Measurements from ENCODE around the gene IMPA2. TPM values are rescaled to one million over a fixed set of nuclear protein-coding genes. Genes with fewer than 3 reads are reported as not detected.

IMPA2 gene
- total RNA-seq, 1 donor = 83.7 TPM

- no peak for DNase-seq (ENCODE audit: low read depth in 2 of 3, low spot score in 2 of 3)
Measured at GRCh38 chr18:12005538-12006487, 24.5 kb downstream of the IMPA2 start.

- DNase-seq (ENCODE audit: low read depth in 2 of 3, low spot score in 2 of 3) = no peak
Measured at GRCh38 chr18:12006488-12006840, 25.2 kb downstream of the IMPA2 start.

- DNase-seq (ENCODE audit: low read depth in 2 of 3, low spot score in 2 of 3) = no peak
Measured at GRCh38 chr18:12007063-12007462, 25.8 kb downstream of the IMPA2 start.

- DNase-seq (ENCODE audit: low read depth in 2 of 3, low spot score in 2 of 3) = no peak
Measured at GRCh38 chr18:12008181-12008767, 27.0 kb downstream of the IMPA2 start.

- DNase-seq (ENCODE audit: low read depth in 2 of 3, low spot score in 2 of 3) = no peak
Measured at GRCh38 chr18:12008842-12009580, 27.7 kb downstream of the IMPA2 start.

- DNase-seq (ENCODE audit: low read depth in 2 of 3, low spot score in 2 of 3) = no peak
Measured at GRCh38 chr18:12009581-12010140, 28.4 kb downstream of the IMPA2 start.

GRCh38 chr18:12010187-12010802 is 29.0 kb downstream of the IMPA2 start:
- DNase-seq (ENCODE audit: low read depth in 2 of 3, low spot score in 2 of 3) = no peak

- no peak for DNase-seq (ENCODE audit: low read depth in 2 of 3, low spot score in 2 of 3)
Measured at GRCh38 chr18:12011199-12011956, 30.1 kb downstream of the IMPA2 start.

- DNase-seq (ENCODE audit: low read depth in 2 of 3, low spot score in 2 of 3) = no peak
Measured at GRCh38 chr18:12011957-12012549, 30.7 kb downstream of the IMPA2 start.

GRCh38 chr18:12012697-12013096 is 31.4 kb downstream of the IMPA2 start:
- DNase-seq (ENCODE audit: low read depth in 2 of 3, low spot score in 2 of 3) = no peak

- no peak for DNase-seq (ENCODE audit: low read depth in 2 of 3, low spot score in 2 of 3)
Measured at GRCh38 chr18:12013186-12013916, 32.0 kb downstream of the IMPA2 start.

GRCh38 chr18:12014086-12014485 is 32.8 kb downstream of the IMPA2 start:
- no peak for DNase-seq (ENCODE audit: low read depth in 2 of 3, low spot score in 2 of 3)

- DNase-seq (ENCODE audit: low read depth in 2 of 3, low spot score in 2 of 3) = no peak
Measured at GRCh38 chr18:12014521-12015415, 33.5 kb downstream of the IMPA2 start.

- no peak for DNase-seq (ENCODE audit: low read depth in 2 of 3, low spot score in 2 of 3)
Measured at GRCh38 chr18:12015416-12016062, 34.2 kb downstream of the IMPA2 start.

- DNase-seq (ENCODE audit: low read depth in 2 of 3, low spot score in 2 of 3) = no peak
Measured at GRCh38 chr18:12017081-12017480, 35.8 kb downstream of the IMPA2 start.

GRCh38 chr18:12018861-12019260 is 37.6 kb downstream of the IMPA2 start:
- DNase-seq (ENCODE audit: low read depth in 2 of 3, low spot score in 2 of 3) = no peak

- DNase-seq (ENCODE audit: low read depth in 2 of 3, low spot score in 2 of 3) = no peak
Measured at GRCh38 chr18:12021077-12021476, 39.8 kb downstream of the IMPA2 start.
